HG03196 (cell line): ENCODE data around the gene PNPLA8.
"Not testable (repeated sequence)": the region's sequence is repeated elsewhere in the genome, so short reads cannot be mapped to it uniquely, and the experiment has no call there.

Experiments used
- ATAC-seq: cut with Tn5 transposase; IDR thresholded peaks from one replicate; pipeline ENCODE4 v1.9.1; 2021; ENCODE audit not compliant: unreplicated experiment

PNPLA8 gene

DNA sequence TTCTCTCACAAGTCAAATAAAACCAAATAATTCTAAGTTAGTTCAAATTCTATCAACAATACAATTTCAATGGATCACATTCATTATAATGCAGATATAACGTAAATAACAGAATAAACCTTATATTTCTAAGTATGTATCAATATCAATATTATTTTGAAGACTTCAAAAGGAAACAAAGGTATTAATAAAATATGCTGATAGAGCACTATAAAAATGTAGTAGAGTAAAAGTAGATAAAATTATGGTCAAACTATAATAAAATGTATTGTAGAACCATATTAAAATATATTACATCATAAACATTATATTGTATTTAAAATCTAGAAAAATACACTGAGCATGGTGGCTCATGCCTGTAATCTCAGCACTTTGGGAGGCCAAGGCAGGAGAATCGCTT, 46.2 kb downstream of the PNPLA8 start:
- no peak for ATAC-seq

DNA sequence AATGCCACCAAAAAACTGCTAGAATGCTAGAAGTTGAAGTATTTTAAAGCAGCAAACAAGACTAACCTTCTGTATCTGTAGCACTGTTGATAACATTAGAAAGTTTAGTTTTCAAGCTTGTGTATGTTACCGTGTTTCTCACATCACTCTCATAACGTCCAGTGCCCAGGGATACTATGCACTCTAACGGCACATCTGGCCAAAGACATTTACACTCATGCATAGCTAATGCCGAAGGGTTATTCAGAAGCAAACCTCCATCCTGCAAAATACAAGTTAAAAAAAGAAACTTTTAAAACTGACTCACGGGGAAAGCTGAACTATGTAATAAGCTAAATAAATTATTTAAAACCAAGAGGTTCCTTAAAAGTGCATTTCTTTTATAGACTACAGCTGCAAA, 46.8 kb downstream of the PNPLA8 start:
- ATAC-seq, result no peak

DNA sequence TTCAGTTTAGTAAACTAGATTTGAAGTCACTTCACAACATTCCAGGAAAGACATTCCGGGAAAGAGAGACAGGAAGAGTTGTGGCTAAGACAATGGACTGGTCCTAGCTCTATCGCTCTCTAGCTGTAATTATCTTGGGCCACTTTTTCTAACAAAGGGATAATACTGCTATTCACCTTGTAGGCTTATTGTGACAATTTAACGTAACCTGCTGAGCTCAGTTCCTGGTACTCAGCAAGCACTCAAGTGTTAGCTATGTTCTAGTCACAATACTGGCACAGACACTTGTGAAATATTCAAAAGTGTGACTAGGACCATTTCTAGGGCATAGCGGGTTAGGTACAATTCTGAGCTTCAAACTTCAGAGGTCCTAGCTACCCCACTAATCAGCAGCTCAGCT, 57.7 kb downstream of the PNPLA8 start:
- ATAC-seq, result no peak

DNA sequence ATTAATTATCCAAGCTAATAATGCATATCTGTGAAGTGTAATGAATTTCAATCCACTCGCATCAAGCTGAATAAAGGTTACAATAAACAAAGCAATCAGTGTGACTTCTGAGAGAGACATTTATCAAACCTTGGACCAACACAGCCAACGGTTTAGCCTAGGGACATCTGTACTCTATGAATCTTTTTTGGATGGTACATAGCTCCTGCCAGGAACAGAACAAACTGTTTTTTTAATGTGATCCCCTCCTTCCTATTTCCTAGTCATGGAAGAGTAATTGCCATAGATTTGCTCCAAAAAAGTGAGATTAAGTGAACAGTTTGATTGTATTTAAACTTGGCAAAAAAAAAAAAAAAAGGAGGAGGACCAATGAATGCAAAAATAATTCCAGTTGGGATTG, 58.5 kb downstream of the PNPLA8 start:
- no peak for ATAC-seq

DNA sequence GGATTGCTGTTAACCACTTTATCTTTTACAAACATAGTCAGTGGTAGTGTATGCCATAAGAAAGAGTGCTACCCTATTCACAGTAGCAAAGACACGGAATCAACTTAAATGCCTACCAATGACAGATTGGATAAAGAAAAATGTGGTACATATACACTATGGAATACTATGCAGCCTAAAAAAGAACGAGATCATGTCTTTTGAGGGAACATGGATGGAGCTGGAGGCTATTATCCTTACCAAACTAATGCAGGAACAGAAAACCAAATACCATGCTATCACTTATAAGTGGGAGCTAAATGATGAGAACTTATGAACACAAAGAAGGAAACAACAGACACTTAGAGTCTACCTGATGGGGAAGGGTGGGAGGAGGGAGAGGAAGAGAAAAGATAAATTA, 59.6 kb downstream of the PNPLA8 start:
- not testable (repeated sequence) for ATAC-seq

DNA sequence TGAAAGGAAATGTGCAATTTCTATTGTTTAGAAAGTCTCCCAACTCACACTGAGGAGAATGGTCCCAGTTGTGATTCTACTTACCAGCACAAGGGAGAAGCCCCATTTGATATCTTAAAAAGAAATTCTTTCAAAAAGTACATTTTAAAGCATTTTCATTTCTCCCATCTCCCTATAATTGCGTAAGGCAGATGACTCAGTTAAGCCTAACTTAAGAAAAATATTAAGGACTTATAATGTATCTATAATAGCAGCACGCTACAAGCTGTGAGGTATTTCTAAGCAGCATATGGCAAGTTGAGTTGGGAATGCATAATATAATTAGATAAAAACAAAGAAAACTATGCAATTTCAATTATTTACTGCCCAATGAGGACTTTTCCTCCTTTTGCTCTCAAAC, 61.2 kb downstream of the PNPLA8 start:
- ATAC-seq, result no peak

DNA sequence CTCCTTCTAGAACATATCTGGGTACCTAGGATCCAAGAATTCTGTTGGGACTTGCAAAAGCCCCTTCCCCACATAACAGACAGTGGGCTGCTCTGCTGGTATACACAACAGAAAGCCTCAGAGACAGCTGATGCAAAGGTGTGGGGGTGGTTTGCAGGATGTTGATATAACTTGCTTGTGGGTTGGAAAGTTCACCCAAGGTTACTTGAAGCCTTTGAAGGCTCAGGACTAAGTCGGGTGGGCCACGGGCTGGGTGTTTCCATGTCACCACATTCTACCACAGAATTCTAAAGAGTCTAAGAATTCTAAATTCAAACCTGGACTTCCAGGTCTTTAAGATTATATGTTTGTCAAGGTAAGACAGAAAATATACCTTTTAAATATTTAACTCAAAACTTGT, 62.3 kb downstream of the PNPLA8 start:
- ATAC-seq, result no peak

DNA sequence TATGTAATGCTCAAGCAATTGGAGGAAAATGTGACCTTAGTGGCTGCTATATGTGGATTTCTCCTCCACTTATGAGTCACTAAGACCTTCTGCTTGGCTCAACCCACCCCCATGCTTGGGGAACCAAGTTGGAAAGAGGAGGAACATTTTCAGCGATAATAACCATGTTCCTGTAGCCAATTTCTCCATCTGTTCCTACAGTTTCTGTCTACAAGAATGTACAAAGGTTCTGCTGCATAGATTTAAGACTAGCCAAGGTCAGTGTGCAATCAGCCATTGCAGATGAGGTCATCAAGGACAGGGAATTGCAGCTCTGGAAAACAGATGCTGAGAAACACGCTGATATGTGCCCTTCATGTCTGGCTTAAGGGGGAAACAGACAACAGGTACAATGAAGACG, 64.1 kb downstream of the PNPLA8 start:
- no peak for ATAC-seq

DNA sequence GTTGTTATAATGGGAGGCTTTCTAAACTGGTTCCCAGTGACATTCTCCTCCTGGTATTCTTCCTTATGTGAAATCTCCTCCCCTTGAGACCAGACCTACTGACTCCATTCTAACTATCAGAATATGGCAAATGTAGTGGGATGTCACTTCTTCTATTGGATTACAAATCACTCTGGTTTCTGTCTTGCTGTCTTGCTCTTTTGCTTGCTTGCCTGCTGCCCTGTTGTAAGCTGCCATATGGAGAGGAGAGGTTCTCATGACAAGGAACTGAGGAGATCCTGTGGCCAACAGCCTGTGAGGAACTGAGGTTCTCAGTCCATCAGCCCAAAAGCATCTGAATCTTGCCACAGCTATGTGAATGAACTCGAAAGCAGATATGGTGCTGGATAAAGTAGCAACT, 65.0 kb downstream of the PNPLA8 start:
- ATAC-seq, result no peak

DNA sequence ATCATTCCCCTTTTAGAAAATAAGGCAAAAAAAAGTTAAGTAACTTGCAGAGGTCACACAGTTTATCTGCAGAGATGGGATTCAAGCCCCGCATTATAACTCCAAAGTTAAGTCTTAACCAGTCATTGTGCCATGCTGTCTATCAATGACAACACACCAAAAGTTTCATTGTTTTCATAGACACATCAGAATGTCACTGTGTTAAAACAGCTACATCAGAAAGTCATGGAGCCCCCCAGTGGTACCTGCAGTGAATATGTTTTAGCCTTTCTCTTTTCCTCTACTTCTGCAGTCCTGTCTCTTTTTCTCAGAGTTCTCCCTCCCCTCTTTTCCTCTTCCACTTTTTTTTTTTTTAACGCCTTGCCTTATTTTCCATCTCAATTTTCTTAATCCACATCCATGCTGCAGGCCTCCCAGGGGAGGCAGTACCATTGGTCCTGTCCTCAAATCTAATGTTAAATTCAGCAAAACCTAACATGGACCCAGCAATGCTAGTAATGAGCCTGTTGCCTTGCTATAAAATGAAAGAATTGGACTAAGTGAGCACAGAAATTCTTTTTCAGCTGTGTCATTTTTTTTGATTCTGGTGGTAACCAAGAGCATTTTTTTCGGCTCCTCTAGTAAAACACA, 65.9 kb downstream of the PNPLA8 start:
- peak; percentile 59 for ATAC-seq

DNA sequence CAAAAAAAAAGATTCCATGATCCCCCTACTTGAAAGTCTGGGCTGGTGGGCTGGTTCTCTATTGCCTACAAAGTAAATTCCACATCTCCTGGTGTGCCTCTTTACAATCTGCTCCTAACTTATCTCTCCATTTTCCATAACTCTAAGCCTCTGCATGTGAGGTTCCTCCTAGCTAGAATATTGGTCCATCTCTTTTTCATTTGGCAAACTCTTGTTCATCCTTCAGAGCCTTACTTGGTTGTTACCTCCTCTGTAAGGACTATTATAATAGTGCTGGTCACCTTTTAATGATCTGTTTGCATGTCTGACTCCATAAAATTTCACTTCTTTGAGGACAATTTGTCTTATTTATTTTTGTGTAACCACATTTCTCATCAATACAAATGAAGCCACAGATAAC, 68.1 kb downstream of the PNPLA8 start:
- no peak for ATAC-seq

DNA sequence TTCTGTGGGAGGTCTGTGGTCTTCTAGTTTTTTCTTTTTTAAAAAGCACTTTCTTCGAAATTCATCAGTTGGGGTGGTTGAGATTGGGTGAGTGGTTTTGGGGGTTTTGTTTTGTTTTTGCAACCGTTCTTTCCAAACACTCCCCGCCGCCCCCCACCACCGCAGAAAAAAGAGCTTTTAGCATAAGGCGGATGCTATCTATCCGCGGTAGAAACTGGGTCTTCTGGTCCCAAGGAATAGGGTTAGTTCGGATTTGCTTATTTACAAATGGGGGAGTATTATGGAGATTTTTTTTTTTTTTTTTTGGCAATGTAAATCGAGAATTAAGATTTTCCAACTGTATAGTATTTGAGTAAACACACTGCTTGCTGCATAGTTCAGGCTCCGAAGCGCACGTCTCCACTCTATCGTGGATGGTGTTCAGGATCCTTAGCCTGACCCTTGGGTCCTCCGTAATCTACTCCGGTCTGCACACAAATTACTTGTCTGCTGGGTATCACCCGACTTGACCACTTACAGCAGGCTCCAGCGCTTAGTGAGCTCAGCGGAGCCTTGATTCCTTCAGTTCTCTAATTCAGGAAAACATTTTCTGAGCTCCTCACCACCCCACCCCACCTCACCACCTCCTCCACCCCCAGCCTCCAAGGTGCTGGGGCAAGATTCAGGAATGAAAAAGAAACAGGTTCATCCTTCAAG, 68.9 kb downstream of the PNPLA8 start:
- no peak for ATAC-seq

DNA sequence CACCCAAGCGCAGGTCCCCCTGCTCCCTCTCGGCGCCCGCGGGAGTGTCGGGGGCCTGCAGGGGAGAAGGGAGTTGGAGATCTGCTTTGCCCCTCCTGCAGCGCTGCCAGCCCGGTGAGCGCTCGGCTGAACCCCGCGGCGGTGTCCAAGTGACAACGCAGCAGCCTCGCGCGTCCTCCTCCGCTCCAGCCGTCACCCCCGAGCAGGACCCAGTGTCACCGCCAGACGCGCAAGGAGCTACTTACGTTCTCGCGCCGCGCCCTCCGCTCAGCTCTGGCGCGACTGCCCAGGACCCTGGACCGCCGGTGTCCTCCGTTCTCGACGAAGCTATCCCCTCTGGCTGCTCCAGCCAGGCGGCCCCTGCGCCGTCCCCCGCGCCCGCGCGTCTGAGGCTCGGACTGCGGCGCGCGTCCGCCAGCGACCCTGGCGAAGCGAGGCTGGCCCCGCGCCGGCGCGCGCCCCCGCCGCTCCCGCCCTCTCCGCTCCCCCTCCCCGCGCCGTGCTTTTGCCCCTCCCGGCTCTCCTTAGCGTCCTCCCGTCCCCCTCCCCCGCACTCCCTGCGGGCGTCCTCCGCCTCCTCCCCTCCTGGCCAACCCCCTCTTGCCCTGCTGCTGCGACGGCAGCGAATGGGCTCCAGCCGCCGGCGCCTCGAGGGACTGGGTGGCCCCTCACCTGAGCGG, 69.8 kb downstream of the PNPLA8 start, which contains the start of gene NRCAM:
Gene NRCAM, minus strand, starts transcription at position 439 of the 680 bp plus-strand sequence. CDS start 216,372 bp downstream, outside the sequence.
- ATAC-seq, result no peak

DNA sequence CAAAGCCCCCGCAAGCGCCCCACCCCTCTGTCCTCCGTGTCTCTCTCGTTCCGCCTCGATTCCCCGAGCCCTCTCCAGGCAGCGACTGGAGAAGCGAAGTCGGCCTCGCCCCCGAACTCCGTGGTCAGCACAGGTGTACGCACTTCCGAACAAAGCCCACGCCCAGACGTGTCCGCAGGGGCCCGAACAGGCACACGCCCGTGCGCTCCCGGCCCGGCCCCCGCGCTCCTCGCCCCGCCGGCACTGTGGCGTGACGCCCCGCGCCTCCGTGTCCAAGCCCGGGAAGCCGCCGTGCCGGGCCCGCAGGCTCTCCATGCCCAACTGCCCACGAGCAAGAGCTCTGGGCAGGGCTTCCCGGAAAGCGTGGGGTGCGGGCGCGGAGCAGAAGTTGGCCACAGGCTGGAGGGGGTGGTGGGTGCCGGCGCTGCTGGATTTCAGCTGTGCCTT, 70.4 kb downstream of the PNPLA8 start:
- ATAC-seq, result no peak

DNA sequence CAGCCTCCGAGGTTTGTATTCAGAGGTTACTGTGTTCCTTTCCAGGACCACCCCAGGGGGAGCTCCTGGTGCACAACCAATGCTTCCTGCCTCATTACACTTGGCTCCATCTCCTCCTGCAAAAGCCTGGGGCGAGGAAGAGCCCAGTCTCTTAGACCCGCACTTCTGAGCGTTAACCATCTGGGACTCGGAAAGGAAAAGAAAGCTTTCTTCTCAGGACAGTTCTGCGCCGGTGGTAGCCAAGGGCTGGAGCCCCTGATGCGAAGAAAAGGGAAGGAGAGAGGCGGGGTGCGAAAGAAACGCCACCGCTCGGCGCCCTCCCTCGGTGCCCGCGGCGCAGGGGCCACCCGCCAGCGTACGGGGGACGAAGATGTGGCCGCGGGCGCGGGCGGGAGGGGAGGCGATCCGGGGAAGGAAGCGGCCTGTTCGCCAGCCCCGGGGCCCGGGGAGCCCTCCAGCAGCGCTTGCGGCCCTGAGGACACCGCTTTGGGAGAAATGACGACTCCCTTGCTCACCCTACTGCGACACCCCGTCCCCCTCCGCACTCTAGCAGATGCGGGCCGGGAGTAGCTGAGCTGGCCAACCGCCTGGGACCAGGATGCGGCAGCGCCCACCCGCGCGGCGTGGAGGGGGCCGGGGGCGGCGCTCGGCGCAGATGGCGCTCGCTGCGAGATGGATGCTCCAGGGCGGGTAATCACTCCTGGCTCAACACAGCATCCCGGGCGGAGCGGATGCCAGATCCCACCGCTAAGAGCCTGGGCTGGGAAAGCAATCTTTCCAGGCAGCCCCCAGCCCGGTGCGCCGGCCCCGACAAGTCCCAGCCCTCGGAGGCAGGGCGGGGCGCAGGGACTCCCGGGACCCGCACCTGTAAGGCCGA, 71.0 kb downstream of the PNPLA8 start:
- ATAC-seq, result no peak

DNA sequence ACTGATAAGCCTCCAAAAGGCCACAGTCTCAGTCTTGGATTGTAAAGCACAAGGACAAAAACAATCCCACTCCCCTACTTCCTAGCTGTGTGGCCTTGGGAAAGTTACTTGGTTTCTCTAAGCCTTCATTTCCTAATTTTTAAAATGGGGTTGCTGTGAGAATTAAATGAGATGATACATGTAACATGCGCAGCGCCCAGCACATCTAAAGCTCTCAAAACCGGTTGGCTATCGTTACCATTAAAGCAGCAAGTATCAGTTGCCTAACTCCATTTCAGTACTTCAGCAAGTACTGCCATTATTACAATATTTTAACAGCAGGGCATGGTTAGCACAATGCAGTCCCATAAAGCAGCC, 71.6 kb downstream of the PNPLA8 start:
- ATAC-seq, result no peak

DNA sequence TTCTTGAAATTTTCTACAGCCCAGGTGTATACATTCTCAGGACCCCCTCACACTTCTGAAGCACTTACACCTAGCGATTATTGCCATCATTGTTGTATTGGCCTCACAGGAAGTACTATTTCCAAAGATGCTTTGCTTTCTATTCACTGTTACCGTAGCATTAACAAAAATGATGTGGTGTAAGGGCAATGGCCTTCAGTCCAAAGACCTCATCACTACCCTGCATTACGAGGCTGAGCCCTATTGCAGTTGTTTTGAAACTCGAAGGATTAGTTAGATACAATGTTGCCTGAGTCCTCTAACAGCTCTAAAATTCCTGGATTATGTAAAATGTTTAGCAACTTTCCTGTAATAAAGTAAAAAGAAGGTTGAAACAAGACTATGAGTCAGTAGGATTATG, 72.6 kb downstream of the PNPLA8 start:
- no peak for ATAC-seq

DNA sequence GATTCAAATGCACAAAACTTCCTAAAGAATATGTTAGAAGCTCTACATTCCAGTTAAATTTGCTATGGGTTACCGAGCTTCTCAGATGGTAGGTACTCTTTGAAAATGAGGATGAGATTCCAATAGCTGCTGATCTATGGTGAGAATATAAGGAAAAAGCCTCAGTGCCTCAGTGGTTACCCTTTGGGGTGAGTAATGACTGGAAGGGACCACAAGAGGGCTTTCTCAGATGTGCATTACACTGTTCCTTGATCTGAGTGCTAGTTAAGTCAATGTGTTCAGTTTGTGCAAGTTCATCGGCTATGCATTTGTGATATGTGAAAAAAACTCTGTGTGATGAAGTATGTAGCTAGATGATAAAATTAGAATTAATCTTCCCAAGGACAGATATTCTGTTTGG, 73.2 kb downstream of the PNPLA8 start:
- ATAC-seq, result no peak

DNA sequence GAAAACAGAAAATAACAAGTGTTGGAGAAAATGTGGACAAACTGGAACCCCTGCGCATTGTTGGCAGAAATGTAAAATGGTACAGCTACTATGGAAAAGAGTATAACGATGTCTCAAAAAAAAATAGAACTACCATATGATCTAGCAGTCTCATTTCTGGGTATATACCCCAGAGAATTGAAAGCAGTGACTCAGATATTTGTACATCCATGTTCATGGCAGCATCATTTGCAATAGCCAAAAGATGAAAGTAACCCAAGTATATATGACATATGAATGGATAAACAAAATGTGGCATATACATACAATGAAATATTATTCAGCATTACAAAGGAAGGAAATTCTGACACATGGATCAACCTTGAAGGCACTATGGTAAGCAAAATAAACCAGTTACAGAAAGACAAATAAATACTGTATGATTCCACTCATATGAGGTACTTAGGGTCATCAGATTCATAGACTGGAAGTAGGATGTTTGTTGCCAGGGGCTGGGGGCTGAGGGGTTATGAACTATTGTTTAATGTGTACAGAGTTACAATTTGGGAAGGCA, 74.6 kb downstream of the PNPLA8 start:
- no peak for ATAC-seq

DNA sequence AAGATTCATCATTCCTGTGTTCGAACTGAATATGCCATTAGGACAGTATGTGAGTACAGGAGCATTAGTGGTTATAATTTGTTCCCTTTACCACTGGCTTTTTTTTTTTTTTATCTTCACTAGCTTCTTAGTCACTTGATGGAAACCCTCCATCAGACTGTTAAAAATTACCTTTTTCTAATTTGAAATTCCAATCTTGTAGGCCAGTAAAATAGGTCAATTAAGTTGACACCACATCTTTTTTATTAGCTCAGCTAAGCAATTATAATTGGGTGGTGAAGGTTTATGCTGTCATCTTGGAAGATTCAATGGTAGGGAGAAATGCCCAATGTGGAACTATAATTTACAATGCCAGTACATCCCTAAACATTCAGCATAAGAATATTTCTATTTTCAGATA, 75.8 kb downstream of the PNPLA8 start:
- no peak for ATAC-seq

DNA sequence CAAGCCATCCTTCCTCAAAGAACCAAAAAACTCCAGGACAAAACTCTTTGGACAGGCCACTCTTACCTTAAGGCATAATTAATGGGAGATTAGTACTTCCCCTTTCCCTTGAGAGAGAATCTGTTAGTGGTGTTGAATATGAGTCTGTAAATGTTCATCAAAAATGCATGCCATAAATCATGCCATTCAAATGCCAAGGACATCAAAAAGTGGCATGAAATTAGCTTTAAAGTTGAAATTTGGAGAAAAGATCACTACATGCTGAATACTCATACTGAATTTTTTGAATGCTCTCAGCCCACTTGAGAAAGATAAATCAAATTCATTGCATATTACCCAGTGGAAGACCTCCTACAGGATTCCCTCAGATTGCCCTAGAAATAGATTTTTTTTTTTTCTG, 76.4 kb downstream of the PNPLA8 start:
- ATAC-seq, result no peak
